K562 (cell line): Measurements from ENCODE around the gene CEP192. TPM values are rescaled to one million over a fixed set of nuclear protein-coding genes. Genes with fewer than 3 reads are reported as not detected.

Experiments
- FOXA1 ChIP-seq: fragments of 450-650 bp; IDR thresholded peaks from 2 replicates; pipeline ENCODE4 v1.6.1; 2016; ENCODE audit warnings: mild to moderate bottlenecking, borderline replicate concordance
- KLF10 ChIP-seq: fragments of 250-450 bp; sonication (Bioruptor Pico); IDR thresholded peaks from 2 replicates; pipeline ENCODE4 v1.6.1; 2021; ENCODE audit warnings: matching md5 sums
- MAX ChIP-seq: sonication (generic); formaldehyde crosslinking; IDR thresholded peaks from 2 replicates; pipeline ENCODE4 v1.9.0; 2022; ENCODE audit warnings: mild to moderate bottlenecking, missing genetic modification reagents
- RAD51 ChIP-seq: fragments of 450-650 bp; IDR thresholded peaks from 2 replicates; pipeline ENCODE4 v1.7.1; 2016; ENCODE audit warnings: low read depth, mild to moderate bottlenecking, borderline replicate concordance
- RBBP5 ChIP-seq: fragments of 200-600 bp; sonication (generic); IDR thresholded peaks from 2 replicates; pipeline ENCODE4 v1.6.1; 2012; ENCODE audit warnings: borderline replicate concordance, mild to moderate bottlenecking, low read length, control low read depth, inconsistent platforms; ENCODE audit not compliant: insufficient read depth, poor library complexity, severe bottlenecking
- REST ChIP-seq, 2 experiments: fragments of 450-650 bp; formaldehyde crosslinking in 1 of 2; IDR thresholded peaks; 2 replicates each; pipeline versions ENCODE4 v1.4.0 to v1.6.1; 2014 to 2020; ENCODE audit warnings: mild to moderate bottlenecking in 2 of 2, borderline replicate concordance in 1 of 2, low read depth in 1 of 2
- TAF1 ChIP-seq: IDR thresholded peaks from 2 replicates; pipeline ENCODE4 v1.6.1; 2011; ENCODE audit warnings: mild to moderate bottlenecking, low read length, moderate library complexity; ENCODE audit not compliant: insufficient read depth, control insufficient read depth, severe bottlenecking; ENCODE audit errors: extremely low read depth
- ZNF324 ChIP-seq: fragments of 250-450 bp; sonication (Bioruptor Pico); IDR thresholded peaks from 2 replicates; pipeline ENCODE4 v1.4.0; 2020; ENCODE audit warnings: mild to moderate bottlenecking
- polyA plus RNA-seq, 8 experiments: library from polyadenylated mRNA; depleted of rRNA in 4 of 8; stranded (reverse) in 5 of 8; unstranded in 3 of 8; fragments of >200 nt; fragmentation: Nextera tagmentation in 2 of 8; fragmentation: Illumina TruSeq in 1 of 8; extraction: Ambion mirVana in 2 of 8; extraction: Trizol in 1 of 8; gene quantifications; 2 replicates each; pipeline versions ENCODE4 v1.2.1 to v1.2.3, GENCODE V29; 2011 to 2014; ENCODE audit warnings: inconsistent platforms in 1 of 8, missing spikeins in 1 of 8
- total RNA-seq, 7 experiments: library from RNA; depleted of rRNA in 6 of 7; stranded (reverse); fragments of >200 nt in 6 of 7; fragmentation: Illumina TruSeq in 2 of 7; extraction: Trizol in 2 of 7; gene quantifications; 2 replicates each; pipeline versions ENCODE4 v1.2.1 to v1.2.3, GENCODE V29; 2011 to 2021; ENCODE audit warnings: low replicate concordance in 1 of 7
- TF ChIP-seq, protein P1 (sequence below): sonication (generic); formaldehyde crosslinking; IDR thresholded peaks from 2 replicates; pipeline ENCODE4 v1.8.0; 2022; ENCODE audit warnings: mild to moderate bottlenecking, missing genetic modification reagents, borderline replicate concordance

The CEP192 gene
- total and polyA plus RNA-seq, 9 of the 15 experiments (the other 6 are each of a cell fraction or from before 2014, with no cell fraction given), result 14.4 to 54.4 (median 35.8) TPM

- TF ChIP-seq KLF10 (CRISPR knock-in tag) (no peak), TAF1 (peak; percentile 73), RBBP5 (peak; percentile 96), MAX (peak; percentile 98), FOXA1 (no peak), ZNF324 (CRISPR knock-in tag) (0 out of 2 replicates have a peak, but pooled peaks have one; percentile 5), RAD51 (0 out of 2 replicates have a peak, but pooled peaks have one; percentile 8), REST (IDR thresholded peaks at IDR 0.05; ENCODE audit: borderline replicate concordance) (no peak), REST (CRISPR knock-in tag; IDR thresholded peaks at IDR 0.05; ENCODE audit: low read depth) (no peak; the same call in 1 of the 2 replicates)
- TF ChIP-seq, protein P1, sequence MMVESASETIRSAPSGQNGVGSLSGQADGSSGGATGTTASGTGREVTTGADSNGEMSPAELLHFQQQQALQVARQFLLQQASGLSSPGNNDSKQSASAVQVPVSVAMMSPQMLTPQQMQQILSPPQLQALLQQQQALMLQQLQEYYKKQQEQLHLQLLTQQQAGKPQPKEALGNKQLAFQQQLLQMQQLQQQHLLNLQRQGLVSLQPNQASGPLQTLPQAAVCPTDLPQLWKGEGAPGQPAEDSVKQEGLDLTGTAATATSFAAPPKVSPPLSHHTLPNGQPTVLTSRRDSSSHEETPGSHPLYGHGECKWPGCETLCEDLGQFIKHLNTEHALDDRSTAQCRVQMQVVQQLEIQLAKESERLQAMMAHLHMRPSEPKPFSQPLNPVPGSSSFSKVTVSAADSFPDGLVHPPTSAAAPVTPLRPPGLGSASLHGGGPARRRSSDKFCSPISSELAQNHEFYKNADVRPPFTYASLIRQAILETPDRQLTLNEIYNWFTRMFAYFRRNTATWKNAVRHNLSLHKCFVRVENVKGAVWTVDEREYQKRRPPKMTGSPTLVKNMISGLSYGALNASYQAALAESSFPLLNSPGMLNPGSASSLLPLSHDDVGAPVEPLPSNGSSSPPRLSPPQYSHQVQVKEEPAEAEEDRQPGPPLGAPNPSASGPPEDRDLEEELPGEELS (CRISPR knock-in tag), result peak; percentile 92; the same call in 1 of the 2 replicates
Observed at GRCh38 chr18:12948050-12948804, 42.9 kb upstream of the CEP192 start (continued).
